ENCODE measurements around the gene STH.
"Not testable (repeated sequence)": the region's sequence is repeated elsewhere in the genome, so short reads cannot be mapped to it uniquely, and the experiment has no call there.

STH gene

GRCh38 chr17:46009681-46010596 is 10.9 kb downstream of the STH start:
- no peak for DNase-seq

DNA sequence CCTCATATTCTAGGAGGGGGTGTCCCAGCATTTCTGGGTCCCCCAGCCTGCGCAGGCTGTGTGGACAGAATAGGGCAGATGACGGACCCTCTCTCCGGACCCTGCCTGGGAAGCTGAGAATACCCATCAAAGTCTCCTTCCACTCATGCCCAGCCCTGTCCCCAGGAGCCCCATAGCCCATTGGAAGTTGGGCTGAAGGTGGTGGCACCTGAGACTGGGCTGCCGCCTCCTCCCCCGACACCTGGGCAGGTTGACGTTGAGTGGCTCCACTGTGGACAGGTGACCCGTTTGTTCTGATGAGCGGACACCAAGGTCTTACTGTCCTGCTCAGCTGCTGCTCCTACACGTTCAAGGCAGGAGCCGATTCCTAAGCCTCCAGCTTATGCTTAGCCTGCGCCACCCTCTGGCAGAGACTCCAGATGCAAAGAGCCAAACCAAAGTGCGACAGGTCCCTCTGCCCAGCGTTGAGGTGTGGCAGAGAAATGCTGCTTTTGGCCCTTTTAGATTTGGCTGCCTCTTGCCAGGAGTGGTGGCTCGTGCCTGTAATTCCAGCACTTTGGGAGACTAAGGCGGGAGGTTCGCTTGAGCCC is 11.6 kb downstream of the STH start:
- no peak for DNase-seq

- DNase-seq, result no peak
Measured at GRCh38 chr17:46011711-46012505, 12.9 kb downstream of the STH start.

DNA sequence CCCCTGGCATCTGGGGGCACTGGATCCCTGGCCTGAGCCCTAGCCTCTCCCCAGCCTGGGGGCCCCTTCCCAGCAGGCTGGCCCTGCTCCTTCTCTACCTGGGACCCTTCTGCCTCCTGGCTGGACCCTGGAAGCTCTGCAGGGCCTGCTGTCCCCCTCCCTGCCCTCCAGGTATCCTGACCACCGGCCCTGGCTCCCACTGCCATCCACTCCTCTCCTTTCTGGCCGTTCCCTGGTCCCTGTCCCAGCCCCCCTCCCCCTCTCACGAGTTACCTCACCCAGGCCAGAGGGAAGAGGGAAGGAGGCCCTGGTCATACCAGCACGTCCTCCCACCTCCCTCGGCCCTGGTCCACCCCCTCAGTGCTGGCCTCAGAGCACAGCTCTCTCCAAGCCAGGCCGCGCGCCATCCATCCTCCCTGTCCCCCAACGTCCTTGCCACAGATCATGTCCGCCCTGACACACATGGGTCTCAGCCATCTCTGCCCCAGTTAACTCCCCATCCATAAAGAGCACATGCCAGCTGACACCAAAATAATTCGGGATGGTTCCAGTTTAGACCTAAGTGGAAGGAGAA is 13.5 kb downstream of the STH start:
- no peak for DNase-seq

DNA sequence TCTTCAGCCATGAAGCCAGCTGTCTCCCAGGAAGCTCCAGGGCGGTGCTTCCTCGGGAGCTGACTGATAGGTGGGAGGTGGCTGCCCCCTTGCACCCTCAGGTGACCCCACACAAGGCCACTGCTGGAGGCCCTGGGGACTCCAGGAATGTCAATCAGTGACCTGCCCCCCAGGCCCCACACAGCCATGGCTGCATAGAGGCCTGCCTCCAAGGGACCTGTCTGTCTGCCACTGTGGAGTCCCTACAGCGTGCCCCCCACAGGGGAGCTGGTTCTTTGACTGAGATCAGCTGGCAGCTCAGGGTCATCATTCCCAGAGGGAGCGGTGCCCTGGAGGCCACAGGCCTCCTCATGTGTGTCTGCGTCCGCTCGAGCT is 14.1 kb downstream of the STH start:
- DNase-seq, result no peak

- no peak for DNase-seq
Measured at GRCh38 chr17:46013502-46014165, 14.6 kb downstream of the STH start.

GRCh38 chr17:46019408-46019925 is 20.4 kb downstream of the STH start:
- DNase-seq, result not testable (repeated sequence)

DNA sequence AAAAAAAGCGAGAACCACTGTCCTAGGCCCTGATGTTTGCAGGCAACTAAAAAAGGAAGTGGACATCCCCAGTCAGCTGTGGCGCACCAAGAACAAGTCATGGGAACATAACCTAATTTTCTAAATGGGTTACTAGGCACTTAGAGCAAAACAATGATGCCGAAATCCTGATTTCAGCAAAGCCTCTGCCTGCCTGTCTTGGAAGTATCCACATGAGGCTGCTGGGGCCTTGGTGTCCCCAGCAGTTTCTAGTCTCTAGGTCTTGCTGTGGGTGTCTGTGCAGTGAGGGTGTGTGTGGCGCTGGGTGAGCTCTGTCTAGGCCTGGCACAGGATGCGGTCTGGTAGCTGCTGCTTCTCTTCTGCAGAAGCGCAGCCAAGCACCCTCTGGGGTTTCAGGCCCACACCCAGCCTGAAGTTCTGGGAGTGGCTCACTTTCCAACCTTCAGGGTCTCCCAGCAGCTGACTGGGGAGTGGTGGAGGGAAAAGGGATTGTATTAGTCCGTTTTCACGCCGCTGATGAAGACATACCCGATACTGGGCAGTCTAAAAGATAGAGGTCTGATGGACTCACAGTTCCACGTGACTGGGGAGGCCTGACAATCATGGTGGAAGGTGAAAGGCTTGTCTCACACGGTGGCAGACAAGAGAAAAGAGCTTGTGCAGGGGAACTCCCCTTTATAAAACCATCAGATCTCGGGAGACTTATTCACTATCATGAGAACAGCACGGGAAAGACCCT is 21.1 kb downstream of the STH start:
- DNase-seq, result peak; percentile 65 to 76 (median 68)

DNA sequence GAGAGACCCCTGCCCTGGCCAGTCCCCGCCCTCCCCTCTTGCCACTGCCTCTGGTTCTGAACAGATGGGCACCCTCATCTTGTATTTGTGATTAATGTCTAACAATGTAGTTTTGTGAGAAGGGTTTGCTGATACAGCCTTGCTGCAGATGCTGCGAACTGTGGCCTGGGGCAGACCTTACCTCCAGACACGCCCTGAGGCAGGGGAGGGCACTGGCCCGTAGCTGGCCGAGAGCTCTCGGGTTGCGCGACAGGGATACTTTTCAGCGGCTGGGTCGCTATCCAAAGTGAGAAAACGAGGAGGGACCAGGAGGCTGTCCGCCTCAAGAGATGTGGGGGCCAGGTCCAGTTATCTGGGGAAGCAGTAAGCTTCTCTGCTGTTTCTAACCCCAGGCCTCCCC is 21.9 kb downstream of the STH start:
- DNase-seq, result no peak

DNA sequence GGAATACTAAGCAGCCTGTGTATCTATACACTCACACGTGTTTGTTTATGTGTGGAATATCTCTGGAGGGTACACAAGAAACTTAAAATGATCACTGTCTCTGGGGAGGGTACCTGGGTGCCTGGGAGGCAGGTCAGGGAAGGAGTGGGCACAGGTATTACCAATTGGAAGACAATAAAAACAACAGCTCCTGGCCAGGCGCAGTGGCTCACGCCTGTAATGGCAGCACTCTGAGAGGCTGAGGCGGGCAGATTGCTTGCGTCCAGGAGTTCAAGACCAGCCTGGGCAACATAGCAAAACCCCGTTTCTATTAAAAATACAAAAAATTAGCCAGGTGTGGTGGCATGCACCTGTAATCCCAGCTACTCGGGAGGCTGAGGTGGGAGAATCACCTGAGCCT is 24.3 kb downstream of the STH start:
- DNase-seq, result not testable (repeated sequence)

GRCh38 chr17:46023783-46024388 is 24.8 kb downstream of the STH start:
- no peak for DNase-seq

- no peak for DNase-seq
Measured at GRCh38 chr17:46024590-46024989, 25.5 kb downstream of the STH start.

DNA sequence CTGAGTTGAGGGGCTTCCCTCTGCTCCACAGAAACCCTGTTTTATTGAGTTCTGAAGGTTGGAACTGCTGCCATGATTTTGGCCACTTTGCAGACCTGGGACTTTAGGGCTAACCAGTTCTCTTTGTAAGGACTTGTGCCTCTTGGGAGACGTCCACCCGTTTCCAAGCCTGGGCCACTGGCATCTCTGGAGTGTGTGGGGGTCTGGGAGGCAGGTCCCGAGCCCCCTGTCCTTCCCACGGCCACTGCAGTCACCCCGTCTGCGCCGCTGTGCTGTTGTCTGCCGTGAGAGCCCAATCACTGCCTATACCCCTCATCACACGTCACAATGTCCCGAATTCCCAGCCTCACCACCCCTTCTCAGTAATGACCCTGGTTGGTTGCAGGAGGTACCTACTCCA is 26.0 kb downstream of the STH start:
- DNase-seq, result no peak

DNA sequence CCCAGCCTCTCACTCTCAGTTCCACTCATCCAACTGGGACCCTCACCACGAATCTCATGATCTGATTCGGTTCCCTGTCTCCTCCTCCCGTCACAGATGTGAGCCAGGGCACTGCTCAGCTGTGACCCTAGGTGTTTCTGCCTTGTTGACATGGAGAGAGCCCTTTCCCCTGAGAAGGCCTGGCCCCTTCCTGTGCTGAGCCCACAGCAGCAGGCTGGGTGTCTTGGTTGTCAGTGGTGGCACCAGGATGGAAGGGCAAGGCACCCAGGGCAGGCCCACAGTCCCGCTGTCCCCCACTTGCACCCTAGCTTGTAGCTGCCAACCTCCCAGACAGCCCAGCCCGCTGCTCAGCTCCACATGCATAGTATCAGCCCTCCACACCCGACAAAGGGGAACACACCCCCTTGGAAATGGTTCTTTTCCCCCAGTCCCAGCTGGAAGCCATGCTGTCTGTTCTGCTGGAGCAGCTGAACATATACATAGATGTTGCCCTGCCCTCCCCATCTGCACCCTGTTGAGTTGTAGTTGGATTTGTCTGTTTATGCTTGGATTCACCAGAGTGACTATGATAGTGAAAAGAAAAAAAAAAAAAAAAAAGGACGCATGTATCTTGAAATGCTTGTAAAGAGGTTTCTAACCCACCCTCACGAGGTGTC is 26.6 kb downstream of the STH start:
- DNase-seq, result no peak

DNA sequence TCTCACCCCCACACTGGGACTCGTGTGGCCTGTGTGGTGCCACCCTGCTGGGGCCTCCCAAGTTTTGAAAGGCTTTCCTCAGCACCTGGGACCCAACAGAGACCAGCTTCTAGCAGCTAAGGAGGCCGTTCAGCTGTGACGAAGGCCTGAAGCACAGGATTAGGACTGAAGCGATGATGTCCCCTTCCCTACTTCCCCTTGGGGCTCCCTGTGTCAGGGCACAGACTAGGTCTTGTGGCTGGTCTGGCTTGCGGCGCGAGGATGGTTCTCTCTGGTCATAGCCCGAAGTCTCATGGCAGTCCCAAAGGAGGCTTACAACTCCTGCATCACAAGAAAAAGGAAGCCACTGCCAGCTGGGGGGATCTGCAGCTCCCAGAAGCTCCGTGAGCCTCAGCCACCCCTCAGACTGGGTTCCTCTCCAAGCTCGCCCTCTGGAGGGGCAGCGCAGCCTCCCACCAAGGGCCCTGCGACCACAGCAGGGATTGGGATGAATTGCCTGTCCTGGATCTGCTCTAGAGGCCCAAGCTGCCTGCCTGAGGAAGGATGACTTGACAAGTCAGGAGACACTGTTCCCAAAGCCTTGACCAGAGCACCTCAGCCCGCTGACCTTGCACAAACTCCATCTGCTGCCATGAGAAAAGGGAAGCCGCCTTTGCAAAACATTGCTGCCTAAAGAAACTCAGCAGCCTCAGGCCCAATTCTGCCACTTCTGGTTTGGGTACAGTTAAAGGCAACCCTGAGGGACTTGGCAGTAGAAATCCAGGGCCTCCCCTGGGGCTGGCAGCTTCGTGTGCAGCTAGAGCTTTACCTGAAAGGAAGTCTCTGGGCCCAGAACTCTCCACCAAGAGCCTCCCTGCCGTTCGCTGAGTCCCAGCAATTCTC is 27.4 kb downstream of the STH start:
- peak; percentile 58 to 68 (median 59) for DNase-seq

GRCh38 chr17:46027048-46027975 is 28.3 kb downstream of the STH start:
- DNase-seq, result peak; percentile 32 to 53 (median 47)

GRCh38 chr17:46027976-46028325 is 28.9 kb downstream of the STH start:
- DNase-seq, result peak in 1 of 3 donors; percentile 8

DNA sequence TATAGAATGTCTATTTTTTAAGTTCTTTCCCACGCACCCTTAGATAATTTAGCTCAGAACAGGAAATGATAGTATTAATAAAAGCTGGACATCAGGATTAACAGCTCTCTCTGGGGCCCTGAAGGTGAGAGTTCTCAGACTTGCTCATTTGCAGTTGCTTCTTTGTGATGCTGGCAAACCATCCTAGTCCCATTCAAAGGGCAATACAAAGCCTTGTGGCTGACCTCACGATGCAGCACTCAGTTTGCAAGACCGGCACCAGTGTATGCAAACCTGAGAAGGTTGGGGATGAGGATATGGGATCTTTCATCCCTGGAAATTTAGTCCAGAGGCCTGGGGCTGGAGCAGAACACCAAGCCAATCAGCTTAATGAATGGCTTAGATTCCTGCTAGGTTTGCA is 29.3 kb downstream of the STH start:
- DNase-seq, result no peak
